ENCODE data around the gene SIAH3.

GRCh38 chr13:45846681-45847080 is 4.9 kb downstream of the SIAH3 start:
- TF ChIP-seq CTCF (IDR thresholded peaks at IDR 0.05) (no peak), POLR2AphosphoS5 (IDR thresholded peaks at IDR 0.05) (no peak), POLR2A (IDR thresholded peaks at IDR 0.05) (no peak)
